Fibroblast of lung (primary cell): ENCODE results near the gene N4BP2. TPM values are rescaled to one million over a fixed set of nuclear protein-coding genes. Genes with fewer than 3 reads are reported as not detected.
"Not testable (repeated sequence)": the region's sequence is repeated elsewhere in the genome, so short reads cannot be mapped to it uniquely, and the experiment has no call there.

Source experiments
- DNase-seq, 2 donors: peaks; one replicate each; pipeline versions ENCODE4 v3.0.0 to v3.0.0-alpha.2; 2010; ENCODE audit warnings: low read depth in 2 of 2
- H2AFZ ChIP-seq: 2 replicates; pipeline ENCODE4 v1.5.1; 2012; ENCODE audit warnings: low read length, control low read depth, inconsistent platforms
- H3K27ac ChIP-seq: 2 replicates; pipeline ENCODE4 v1.5.1; 2011; ENCODE audit warnings: low read length, control low read depth; ENCODE audit not compliant: insufficient read depth
- H3K27me3 ChIP-seq: 2 replicates; pipeline ENCODE4 v1.5.1; 2011; ENCODE audit warnings: mild to moderate bottlenecking, low read length; ENCODE audit not compliant: control insufficient read depth, insufficient read depth
- H3K36me3 ChIP-seq: 2 replicates; pipeline ENCODE4 v1.5.1; 2011; ENCODE audit warnings: low read length; ENCODE audit not compliant: control insufficient read depth, insufficient read depth
- H3K4me1 ChIP-seq: 2 replicates; pipeline ENCODE4 v1.5.1; 2011; ENCODE audit warnings: low read length; ENCODE audit not compliant: control insufficient read depth, insufficient read depth; ENCODE audit errors: extremely low read depth
- H3K4me2 ChIP-seq: 2 replicates; pipeline ENCODE4 v1.5.1; 2011; ENCODE audit warnings: low read length, control low read depth; ENCODE audit not compliant: insufficient read depth; ENCODE audit errors: extremely low read depth
- H3K4me3 ChIP-seq, 4 experiments: fragments of 200-600 bp in 1 of 4; sonication (generic) in 1 of 4; replicated peaks in 1 of 4; 2 replicates each; pipeline ENCODE4 v1.5.1; 2011 to 2016; ENCODE audit warnings: low read length in 4 of 4, low read depth in 3 of 4, mild to moderate bottlenecking in 3 of 4, control low read depth in 2 of 4, inconsistent platforms in 1 of 4, mixed read lengths in 1 of 4; ENCODE audit not compliant: insufficient read depth in 1 of 4; ENCODE audit errors: control extremely low read depth in 1 of 4
- H3K79me2 ChIP-seq: 2 replicates; pipeline ENCODE4 v1.5.1; 2012; ENCODE audit warnings: mild to moderate bottlenecking, low read length, inconsistent platforms; ENCODE audit not compliant: control insufficient read depth, insufficient read depth
- H3K9ac ChIP-seq: 2 replicates; pipeline ENCODE4 v1.5.1; 2011; ENCODE audit warnings: mild to moderate bottlenecking, low read length, control low read depth; ENCODE audit not compliant: insufficient read depth
- H3K9me3 ChIP-seq: 2 replicates; pipeline ENCODE4 v1.5.1; 2012; ENCODE audit warnings: low read depth, low read length; ENCODE audit not compliant: control insufficient read depth, insufficient read depth
- H4K20me1 ChIP-seq: 2 replicates; pipeline ENCODE4 v1.5.1; 2011; ENCODE audit warnings: low read length; ENCODE audit not compliant: control insufficient read depth, insufficient read depth; ENCODE audit errors: extremely low read depth
- CTCF ChIP-seq, 2 donors: IDR thresholded peaks in 1 of 2; conservative IDR thresholded peaks in 1 of 2; 1 replicate in 1 of 2; 2 replicates in 1 of 2; pipeline ENCODE4 v1.5.1; 2011 to 2012; ENCODE audit warnings: low read length in 2 of 2, control low read depth in 1 of 2, inconsistent platforms in 1 of 2, low read depth in 1 of 2, mild to moderate bottlenecking in 1 of 2
- EZH2 ChIP-seq: IDR thresholded peaks from 2 replicates; pipeline ENCODE4 v1.5.1; 2012; ENCODE audit warnings: low read length, control low read depth, mild to moderate bottlenecking; ENCODE audit errors: missing control alignments
- polyA plus RNA-seq, 2 donors: library from polyadenylated mRNA; depleted of rRNA in 1 of 2; stranded (reverse) in 1 of 2; unstranded in 1 of 2; fragments of >200 nt; gene quantifications; 2 replicates each; pipeline ENCODE4 v1.2.1, GENCODE V29; 2011 to 2012; ENCODE audit warnings: missing spikeins in 1 of 2
- total RNA-seq: library from RNA; depleted of rRNA; stranded (reverse); fragments of >200 nt; gene quantifications from 2 replicates; pipeline ENCODE4 v1.2.1, GENCODE V29; 2014

N4BP2 gene
- total and polyA plus RNA-seq, 2 donors (not counting 1 experiment from before 2014, with no cell fraction given): 3.0 to 5.3 TPM

GRCh38 chr4:40134206-40134917 lies 77.7 kb downstream of the N4BP2 start:
- Histone ChIP-seq H2AFZ (no peak overlapping the region), H3K27ac (no peak overlapping the region), H3K36me3 (no peaks in the 10 kb centered on the region), H3K4me1 (no peaks in the 10 kb centered on the region), H3K79me2 (no peaks in the 10 kb centered on the region), H3K9ac (no peak overlapping the region), H4K20me1 (no peaks in the 10 kb centered on the region), H3K9me3 (no peaks in the 10 kb centered on the region), H3K4me2 (no peak overlapping the region), H3K27me3 (no peaks in the 10 kb centered on the region), H3K4me3 (no peak overlapping the region)
- TF ChIP-seq EZH2 (no peak), CTCF (conservative IDR thresholded peaks at IDR 0.05 in 1 of 2, IDR thresholded peaks at IDR 0.05 in 1 of 2; ENCODE audit: low read depth in 1 of 2, low read length in 2 of 2) (no peak)
- no peak for DNase-seq

- not testable (repeated sequence) for H3K27me3 ChIP-seq, H3K9me3 ChIP-seq, H3K9ac ChIP-seq, H3K79me2 ChIP-seq, H3K4me3 ChIP-seq, H3K4me1 ChIP-seq, H3K4me2 ChIP-seq, DNase-seq, H3K27ac ChIP-seq, H2AFZ ChIP-seq, H3K36me3 ChIP-seq, H4K20me1 ChIP-seq
These were observed 79.6 kb downstream of the N4BP2 start for GRCh38 chr4:40136202-40136601.

- no peak overlapping the region for H3K9ac ChIP-seq
- H3K79me2 ChIP-seq: no peaks in the 10 kb centered on the region
- H3K27me3 ChIP-seq: no peaks in the 10 kb centered on the region
- TF ChIP-seq CTCF (conservative IDR thresholded peaks at IDR 0.05 in 1 of 2, IDR thresholded peaks at IDR 0.05 in 1 of 2; ENCODE audit: low read depth in 1 of 2, low read length in 2 of 2) (no peak), EZH2 (no peak)
- H2AFZ ChIP-seq: no peak overlapping the region
- no peaks in the 10 kb centered on the region for H4K20me1 ChIP-seq
- H3K4me1 ChIP-seq: no peaks in the 10 kb centered on the region
- no peaks in the 10 kb centered on the region for H3K9me3 ChIP-seq
- H3K36me3 ChIP-seq: no peaks in the 10 kb centered on the region
- no peak overlapping the region for H3K4me3 ChIP-seq
- H3K4me2 ChIP-seq: no peak overlapping the region
- H3K27ac ChIP-seq: no peak overlapping the region
- peak in 1 of 2 donors; percentile 65 for DNase-seq
These were observed 83.5 kb downstream of the N4BP2 start for GRCh38 chr4:40140196-40140595.

- not testable (repeated sequence) for H3K79me2 ChIP-seq, H4K20me1 ChIP-seq, H3K4me1 ChIP-seq, H2AFZ ChIP-seq, DNase-seq, H3K4me3 ChIP-seq, H3K4me2 ChIP-seq, H3K27me3 ChIP-seq, H3K9ac ChIP-seq, H3K27ac ChIP-seq, H3K9me3 ChIP-seq, H3K36me3 ChIP-seq
These were observed 83.9 kb downstream of the N4BP2 start for GRCh38 chr4:40140597-40140996.
